Testis (tissue), 3 donors: ENCODE measurements around the gene CCR7. TPM values are rescaled to one million over a fixed set of nuclear protein-coding genes. Genes with fewer than 3 reads are reported as not detected.

Experiments used
- DNase-seq: peaks from one replicate; pipeline ENCODE4 v3.0.0-alpha.2; 2019
- H3K27ac ChIP-seq, 2 donors: fragments of 200-600 bp; sonication (generic); one replicate each; pipeline ENCODE4 v1.5.1; 2019
- H3K27me3 ChIP-seq: fragments of 200-600 bp; sonication (generic); one replicate; pipeline ENCODE4 v1.5.1; 2019
- H3K36me3 ChIP-seq: fragments of 200-600 bp; sonication (generic); one replicate; pipeline ENCODE4 v1.5.1; 2017; ENCODE audit warnings: low read depth; ENCODE audit errors: missing control alignments
- H3K4me1 ChIP-seq: fragments of 200-600 bp; sonication (generic); one replicate; pipeline ENCODE4 v1.5.1; 2019
- H3K4me3 ChIP-seq, 2 donors: fragments of 200-600 bp; sonication (generic); one replicate each; pipeline ENCODE4 v1.5.1; 2017 to 2019
- H3K9me3 ChIP-seq: fragments of 200-600 bp; sonication (generic); one replicate; pipeline ENCODE4 v1.5.1; 2017
- POLR2A ChIP-seq: fragments of 450-650 bp; IDR thresholded peaks from one replicate; pipeline ENCODE4 v1.6.1; 2017; ENCODE audit warnings: antibody characterized with exemption, mild to moderate bottlenecking, moderate library complexity
- whole genome bisulfite sequencing, 2 donors: methylation state at CpG; one replicate each; pipeline ENCODE4 v1.1.5; 2018; 5-methylcytosine and 5-hydroxymethylcytosine counted together
- intact Hi-C: fragments of 100-400 bp; cut with DNase I; formaldehyde crosslinking; loops from one replicate; pipeline ENCODE4 v1.15.1; 2023; ENCODE audit warnings: low total_unique reads
- polyA plus RNA-seq: library from polyadenylated mRNA; stranded (reverse); fragments of 350-450 nt; fragmentation: Illumina TruSeq; extraction: RNeasy Lipid Tissue Mini Kit (QIAGEN cat#74804); gene quantifications from one replicate; pipeline ENCODE4 v1.2.3, GENCODE V29; 2014; ENCODE audit warnings: low read depth, low replicate concordance; ENCODE audit not compliant: insufficient read depth
- total RNA-seq, 2 donors: library from RNA; depleted of rRNA; stranded (reverse); fragments of >200 nt; gene quantifications; one replicate each; pipeline ENCODE4 v1.2.3, GENCODE V29; 2016
- TF ChIP-seq, protein P1 (sequence below), 3 experiments: fragments of 450-650 bp in 2 of 3; fragments of 200-600 bp in 1 of 3; sonication (generic) in 1 of 3; IDR thresholded peaks; one replicate each; pipeline ENCODE4 v1.5.1; 2016 to 2019; ENCODE audit warnings: antibody characterized with exemption in 3 of 3, mild to moderate bottlenecking in 2 of 3, moderate library complexity in 1 of 3

Gene CCR7
- total and polyA plus RNA-seq, 3 donors from 2014 or later = 0.87 to 1.5 (median 1.3) TPM

DNA sequence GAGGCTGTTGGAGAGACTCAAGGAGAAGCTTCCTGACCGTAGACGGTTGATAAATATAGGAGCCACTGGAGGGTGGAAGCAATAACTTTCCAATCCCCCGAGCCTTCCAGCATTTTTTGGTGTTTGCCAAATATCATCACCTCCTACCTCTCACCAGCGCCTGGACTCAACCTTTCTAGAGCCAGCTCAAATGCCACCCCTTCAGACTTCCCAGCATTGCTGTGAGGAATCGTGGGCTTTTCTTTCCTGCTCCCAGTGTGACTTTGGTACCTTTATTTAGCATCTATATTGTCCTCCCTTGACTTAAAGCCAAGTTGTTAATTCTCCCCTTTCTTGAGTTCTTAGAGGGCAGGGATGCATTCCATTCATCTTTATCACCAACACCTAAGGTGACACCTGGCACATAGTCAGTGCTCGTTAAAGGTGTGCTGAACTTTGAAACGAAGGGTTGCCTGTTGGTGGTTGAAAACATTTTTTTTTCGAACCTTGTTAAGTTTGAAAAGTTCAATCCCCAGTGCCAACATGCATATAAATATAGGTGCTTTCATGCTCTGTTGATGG is 35.3 kb upstream of the CCR7 start:
- 73 to 82% methylated on average over 8 of the region's 8 CpGs for WGBS, 2 donors
- intact Hi-C loops = no loop called here
- Histone ChIP-seq H3K36me3 (no peaks in the 10 kb centered on the region), H3K27ac (no peak overlapping the region), H3K27me3 (no peaks in the 10 kb centered on the region), H3K4me3 (no peak overlapping the region), H3K9me3 (no peaks in the 10 kb centered on the region), H3K4me1 (no peaks in the 10 kb centered on the region)
- TF ChIP-seq, protein P1, sequence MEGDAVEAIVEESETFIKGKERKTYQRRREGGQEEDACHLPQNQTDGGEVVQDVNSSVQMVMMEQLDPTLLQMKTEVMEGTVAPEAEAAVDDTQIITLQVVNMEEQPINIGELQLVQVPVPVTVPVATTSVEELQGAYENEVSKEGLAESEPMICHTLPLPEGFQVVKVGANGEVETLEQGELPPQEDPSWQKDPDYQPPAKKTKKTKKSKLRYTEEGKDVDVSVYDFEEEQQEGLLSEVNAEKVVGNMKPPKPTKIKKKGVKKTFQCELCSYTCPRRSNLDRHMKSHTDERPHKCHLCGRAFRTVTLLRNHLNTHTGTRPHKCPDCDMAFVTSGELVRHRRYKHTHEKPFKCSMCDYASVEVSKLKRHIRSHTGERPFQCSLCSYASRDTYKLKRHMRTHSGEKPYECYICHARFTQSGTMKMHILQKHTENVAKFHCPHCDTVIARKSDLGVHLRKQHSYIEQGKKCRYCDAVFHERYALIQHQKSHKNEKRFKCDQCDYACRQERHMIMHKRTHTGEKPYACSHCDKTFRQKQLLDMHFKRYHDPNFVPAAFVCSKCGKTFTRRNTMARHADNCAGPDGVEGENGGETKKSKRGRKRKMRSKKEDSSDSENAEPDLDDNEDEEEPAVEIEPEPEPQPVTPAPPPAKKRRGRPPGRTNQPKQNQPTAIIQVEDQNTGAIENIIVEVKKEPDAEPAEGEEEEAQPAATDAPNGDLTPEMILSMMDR (IDR thresholded peaks at IDR 0.05) = no peak
- TF ChIP-seq POLR2A = no peak
- no peak for DNase-seq

DNA sequence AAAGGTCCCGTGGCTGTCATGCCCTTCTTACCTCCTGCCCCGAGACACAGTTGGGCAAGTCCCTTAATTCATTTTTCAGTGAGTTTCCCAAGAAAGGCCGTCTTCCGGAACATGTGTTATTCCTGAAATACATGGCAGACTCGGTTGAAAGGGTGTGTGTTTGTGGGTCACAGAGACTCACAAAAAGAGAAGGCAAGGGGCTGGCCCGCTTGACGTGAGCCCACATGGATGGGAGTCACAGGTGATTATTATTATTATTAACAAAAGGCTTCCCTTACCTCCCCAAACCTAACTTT is 34.1 kb upstream of the CCR7 start:
- Histone ChIP-seq H3K27me3 (no peaks in the 10 kb centered on the region), H3K36me3 (no peaks in the 10 kb centered on the region), H3K9me3 (no peaks in the 10 kb centered on the region), H3K4me3 (no peak overlapping the region), H3K27ac (no peak overlapping the region), H3K4me1 (no peaks in the 10 kb centered on the region)
- intact Hi-C loops = no loop called here
- TF ChIP-seq, protein P1 (IDR thresholded peaks at IDR 0.05) = no peak
- no peak for TF ChIP-seq POLR2A
- DNase-seq = no peak
- WGBS, 2 donors = 71 to 77% methylated on average over 7 of the region's 7 CpGs

DNA sequence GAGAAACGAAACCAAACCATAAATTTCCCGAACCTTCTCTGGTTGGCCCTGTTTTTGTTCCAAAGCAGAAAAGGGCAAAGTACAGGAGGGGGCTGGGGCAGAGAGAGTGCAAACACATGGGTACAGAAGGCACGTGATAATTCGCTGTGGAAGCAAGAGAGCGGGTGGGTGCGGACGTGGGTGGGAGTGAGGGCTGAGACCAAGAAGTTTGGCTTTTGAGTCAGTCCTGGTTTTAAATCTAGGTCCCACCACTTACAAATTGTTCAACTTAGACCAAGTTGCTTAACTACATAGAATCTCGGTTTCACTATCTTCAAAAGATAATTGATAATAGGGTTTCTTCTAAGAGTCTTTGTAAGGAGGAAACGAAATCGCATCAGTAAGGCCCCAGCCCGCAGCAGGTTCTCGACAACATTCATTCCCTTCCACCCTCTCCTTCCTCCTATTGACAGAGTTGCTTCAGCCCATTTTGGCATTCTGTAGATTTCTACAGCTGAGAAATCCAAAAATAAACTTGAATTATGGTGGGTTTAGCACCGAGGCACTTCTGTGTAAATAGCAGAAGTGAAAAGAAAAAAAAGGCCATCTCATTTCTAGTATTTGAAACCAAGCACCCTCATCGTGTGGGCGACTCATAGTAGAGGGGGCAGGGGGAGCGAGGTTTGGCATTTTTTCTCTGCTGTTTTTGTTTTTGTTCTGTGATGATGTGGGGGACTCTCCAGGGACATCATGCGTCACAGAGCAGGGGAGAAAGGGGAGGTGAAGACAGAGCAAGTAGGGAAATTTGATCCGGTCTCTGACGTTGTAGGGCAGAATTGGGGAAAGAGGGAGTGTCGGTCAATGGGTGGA is 33.6 kb upstream of the CCR7 start:
- intact Hi-C loops = no loop called here

DNA sequence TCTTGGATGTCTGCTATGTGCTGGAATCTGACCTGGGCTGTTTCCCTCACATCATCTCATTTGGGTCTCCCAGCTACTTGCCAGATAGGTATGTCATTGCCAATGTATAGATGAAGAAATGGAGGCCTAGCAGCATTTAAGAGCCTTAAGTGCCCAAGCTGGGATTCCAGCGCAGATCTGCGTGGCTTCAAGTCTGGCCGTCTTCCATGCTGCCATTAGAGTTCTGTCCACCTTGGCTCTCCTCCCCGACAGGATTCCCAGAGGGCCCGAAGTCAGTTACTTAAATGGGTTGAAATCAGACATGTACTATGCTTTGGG is 33.0 kb upstream of the CCR7 start:
- no peak overlapping the region for H3K27ac ChIP-seq
- H3K4me1 ChIP-seq = no peaks in the 10 kb centered on the region
- H3K4me3 ChIP-seq = no peak overlapping the region
- WGBS, 2 donors = 72 to 93% methylated on average over 5 of the region's 5 CpGs
- H3K9me3 ChIP-seq = no peaks in the 10 kb centered on the region
- TF ChIP-seq, protein P1 (IDR thresholded peaks at IDR 0.05) = no peak
- TF ChIP-seq POLR2A = no peak
- no peaks in the 10 kb centered on the region for H3K36me3 ChIP-seq
- intact Hi-C loops = no loop called here
- H3K27me3 ChIP-seq = no peaks in the 10 kb centered on the region
- no peak for DNase-seq

More for the DNA sequence above, 33.6 kb upstream of the CCR7 start:
- WGBS, 2 donors = 78 to 80% methylated on average over 20 of the region's 20 CpGs
- H3K36me3 ChIP-seq = no peaks in the 10 kb centered on the region
- H3K4me1 ChIP-seq = no peaks in the 10 kb centered on the region
- H3K27ac ChIP-seq = no peak overlapping the region
- H3K4me3 ChIP-seq = no peak overlapping the region
- TF ChIP-seq, protein P1 (IDR thresholded peaks at IDR 0.05) = no peak
- no peak for TF ChIP-seq POLR2A
- H3K27me3 ChIP-seq = no peaks in the 10 kb centered on the region
- DNase-seq = no peak
- H3K9me3 ChIP-seq = no peaks in the 10 kb centered on the region
